HCT116 (cell line): ENCODE data around the gene PPIC. TPM values are rescaled to one million over a fixed set of nuclear protein-coding genes. Genes with fewer than 3 reads are reported as not detected.

Experiments used
- ATAC-seq: fragments of 200-7000 bp; cut with Tn5 transposase; 2 replicates; pipeline ENCODE4 v1.9.1; 2020; ENCODE audit warnings: mild to moderate bottlenecking, moderate library complexity
- BruUV-seq: library from RNA; stranded (reverse); fragments of 400-500 nt; replicated peaks from 2 replicates; lab custom pipeline; 2021; lab: Mats Ljungman, UMichigan
- CTCF ChIA-PET: fragments of 300-600 bp; sonication (Branson Sonifier 250); formaldehyde crosslinking; loops from one replicate; lab custom pipeline; 2021; ENCODE audit warnings: antibody characterized with exemption; lab: Charles Lee
- POLR2A ChIA-PET: fragments of 300-600, 350-600 bp; sonication (Branson Sonifier 250); formaldehyde crosslinking; loops from one replicate; lab custom pipeline; 2021; ENCODE audit warnings: antibody characterized with exemption; lab: Charles Lee
- RAD21 ChIA-PET, 2 experiments: fragments of 300-600 bp; sonication (Branson Sonifier 250); formaldehyde crosslinking; loops; one replicate each; lab custom pipeline; 2023; ENCODE audit warnings: low total read pairs in 2 of 2; ENCODE audit not compliant: uncharacterized antibody in 2 of 2, unreplicated experiment in 2 of 2, low non-redundant PET in 1 of 2; lab: Charles Lee
- DNase-seq: peaks from one replicate; pipeline ENCODE4 v3.0.0-alpha.2; 2010; ENCODE audit warnings: low read depth, low spot score
- H2AFZ ChIP-seq: fragments of 200-600 bp; shearing (Covaris generic), sonication (generic); 2 replicates; pipeline ENCODE4 v1.6.1; 2017; ENCODE audit warnings: low read depth, mixed run types, mixed read lengths, antibody characterized with exemption, low read length; ENCODE audit not compliant: poor library complexity, severe bottlenecking
- H3K27ac ChIP-seq: 2 replicates; pipeline ENCODE4 v1.5.1; 2012; ENCODE audit warnings: low read depth, low read length
- H3K27me3 ChIP-seq: fragments of 200-600 bp; sonication (generic); 2 replicates; pipeline ENCODE4 v1.6.1; 2016; ENCODE audit warnings: mixed run types, low read length, mixed read lengths; ENCODE audit not compliant: insufficient read depth
- H3K36me3 ChIP-seq, 2 experiments: fragments of 200-500 bp in 1 of 2; fragments of 200-600 bp in 1 of 2; sonication (Bioruptor generic) in 1 of 2; sonication (generic) in 1 of 2; 2 replicates each; pipeline versions ENCODE4 v1.5.1 to v1.6.1; 2014 to 2016; ENCODE audit warnings: low read length in 2 of 2, inconsistent platforms in 1 of 2, mixed read lengths in 1 of 2, mixed run types in 1 of 2; ENCODE audit not compliant: insufficient read depth in 2 of 2, control insufficient read depth in 1 of 2
- H3K4me1 ChIP-seq, 2 experiments: fragments of 200-600 bp in 1 of 2; sonication (generic) in 1 of 2; 2 replicates each; pipeline versions ENCODE4 v1.5.1 to v1.6.1; 2012 to 2017; ENCODE audit warnings: low read length in 2 of 2, inconsistent platforms in 1 of 2, mild to moderate bottlenecking in 1 of 2, mixed read lengths in 1 of 2, mixed run types in 1 of 2, moderate library complexity in 1 of 2; ENCODE audit not compliant: insufficient read depth in 2 of 2, control insufficient read depth in 1 of 2
- H3K4me2 ChIP-seq: fragments of 200-600 bp; sonication (generic); 2 replicates; pipeline ENCODE4 v1.6.1; 2017; ENCODE audit warnings: mixed run types, low read length, mixed read lengths
- H3K4me3 ChIP-seq, 2 experiments: fragments of 200-600 bp in 1 of 2; sonication (generic) in 1 of 2; replicated peaks in 1 of 2; 2 replicates each; pipeline ENCODE4 v1.5.1; 2011 to 2016; ENCODE audit warnings: low read length in 2 of 2, control low read depth in 1 of 2, low read depth in 1 of 2, mild to moderate bottlenecking in 1 of 2, mixed read lengths in 1 of 2, mixed run types in 1 of 2
- H3K79me2 ChIP-seq: fragments of 200-600 bp; sonication (generic); 2 replicates; pipeline ENCODE4 v1.6.1; 2017; ENCODE audit warnings: mild to moderate bottlenecking, mixed run types, low read length, moderate library complexity, mixed read lengths; ENCODE audit not compliant: insufficient read depth
- H3K9ac ChIP-seq: fragments of 200-600 bp; sonication (generic); 2 replicates; pipeline ENCODE4 v1.6.1; 2016; ENCODE audit warnings: low read length, mixed read lengths
- H3K9me2 ChIP-seq: fragments of 200-600 bp; sonication (generic), shearing (Covaris generic); 2 replicates; pipeline ENCODE4 v1.6.1; 2017; ENCODE audit warnings: mixed run types, mild to moderate bottlenecking, moderate library complexity; ENCODE audit not compliant: insufficient read depth
- H3K9me3 ChIP-seq, 2 experiments: fragments of 200-500 bp in 1 of 2; fragments of 200-600 bp in 1 of 2; sonication (Bioruptor generic) in 1 of 2; sonication (generic) in 1 of 2; 2 replicates each; pipeline ENCODE4 v1.6.1; 2014 to 2017; ENCODE audit warnings: low read length in 2 of 2, mixed read lengths in 2 of 2, inconsistent platforms in 1 of 2, low read depth in 1 of 2, mild to moderate bottlenecking in 1 of 2, mixed run types in 1 of 2, moderate library complexity in 1 of 2; ENCODE audit not compliant: control insufficient read depth in 1 of 2, insufficient read depth in 1 of 2
- H4K20me1 ChIP-seq: fragments of 200-600 bp; sonication (generic), shearing (Covaris generic); 2 replicates; pipeline ENCODE4 v1.6.1; 2017; ENCODE audit warnings: mixed run types, mild to moderate bottlenecking, moderate library complexity; ENCODE audit not compliant: insufficient read depth
- ATF3 ChIP-seq: IDR thresholded peaks from 2 replicates; pipeline ENCODE4 v1.6.1; 2012
- ELF1 ChIP-seq: IDR thresholded peaks from 2 replicates; pipeline ENCODE4 v1.6.1; 2012; ENCODE audit warnings: low read depth, borderline replicate concordance
- EZH2 ChIP-seq: fragments of 200-600 bp; sonication (generic); IDR thresholded peaks from 2 replicates; pipeline ENCODE4 v1.6.1; 2017; ENCODE audit warnings: antibody characterized with exemption, mixed run types
- EZH2phosphoT487 ChIP-seq: fragments of 200-600 bp; IDR thresholded peaks from 2 replicates; pipeline ENCODE4 v1.6.1; 2018; ENCODE audit warnings: antibody characterized with exemption, borderline replicate concordance
- JUND ChIP-seq: IDR thresholded peaks from 2 replicates; pipeline ENCODE4 v1.6.1; 2012
- MAX ChIP-seq: IDR thresholded peaks from 2 replicates; pipeline ENCODE4 v1.6.1; 2012
- POLR2A ChIP-seq: IDR thresholded peaks from 2 replicates; pipeline ENCODE4 v1.7.0; 2011; ENCODE audit warnings: borderline replicate concordance; ENCODE audit not compliant: insufficient read depth, insufficient read length; ENCODE audit errors: extremely low read depth
- POLR2AphosphoS5 ChIP-seq: IDR thresholded peaks from 2 replicates; pipeline ENCODE4 v1.6.1; 2011; ENCODE audit warnings: mild to moderate bottlenecking, low read depth, low read length, moderate library complexity
- REST ChIP-seq: IDR thresholded peaks from 2 replicates; pipeline ENCODE4 v1.6.1; 2012; ENCODE audit warnings: low read depth
- SIN3A ChIP-seq: IDR thresholded peaks from 2 replicates; pipeline ENCODE4 v1.6.1; 2012; ENCODE audit warnings: low read depth
- SP1 ChIP-seq: IDR thresholded peaks from 2 replicates; pipeline ENCODE4 v1.6.1; 2012; ENCODE audit warnings: low read depth
- SRF ChIP-seq: IDR thresholded peaks from 2 replicates; pipeline ENCODE4 v1.6.1; 2012; ENCODE audit warnings: low read depth
- TCF7L2 ChIP-seq: IDR thresholded peaks from 2 replicates; pipeline ENCODE4 v1.7.0; 2011; ENCODE audit warnings: borderline replicate concordance, inconsistent platforms; ENCODE audit not compliant: insufficient read depth, insufficient read length; ENCODE audit errors: extremely low read depth
- ZBTB33 ChIP-seq: IDR thresholded peaks from 2 replicates; pipeline ENCODE4 v1.6.1; 2011; ENCODE audit warnings: mild to moderate bottlenecking, low read length, moderate library complexity; ENCODE audit not compliant: insufficient replicate concordance; ENCODE audit errors: extremely low read depth
- ZFX ChIP-seq: fragments of 450-650 bp; IDR thresholded peaks from 2 replicates; pipeline ENCODE4 v1.6.1; 2017
- ZNF274 ChIP-seq: fragments of 200-500 bp; sonication (Bioruptor generic); IDR thresholded peaks from 2 replicates; pipeline ENCODE4 v1.6.1; 2014; ENCODE audit warnings: mild to moderate bottlenecking, low read depth, low read length, inconsistent platforms
- intact Hi-C: fragments of 100-400 bp; cut with micrococcal nuclease; formaldehyde crosslinking; loops from 2 replicates; pipeline ENCODE4 v1.10.0; 2022
- total RNA-seq: library from RNA; stranded (reverse); gene quantifications from one replicate; pipeline ENCODE4 v1.2.1, GENCODE V29; 2021; ENCODE audit not compliant: unreplicated experiment

PPIC gene
- total RNA-seq, 1 experiment from 2014 or later: 21.5 TPM

GRCh38 chr5:123046222-123046621, 9.7 kb upstream of the PPIC start:
- Histone ChIP-seq H3K4me1 (no peaks in the 10 kb centered on the region), H3K9me2 (no peaks in the 10 kb centered on the region), H3K4me3 (no peak overlapping the region), H3K4me2 (no peak overlapping the region), H3K27ac (no peak overlapping the region), H3K36me3 (no peaks in the 10 kb centered on the region), H3K27me3 (no peaks in the 10 kb centered on the region), H3K79me2 (no peaks in the 10 kb centered on the region), H3K9me3 (no peaks in the 10 kb centered on the region), H4K20me1 (no peaks in the 10 kb centered on the region), H2AFZ (no peak overlapping the region), H3K9ac (no peak overlapping the region)
- no TSS peak for BruUV-seq
- RAD21 ChIA-PET: no interaction called here
- POLR2A ChIA-PET: no interaction called here
- TF ChIP-seq JUND: no peak
- no peak for TF ChIP-seq ELF1
- no peak for TF ChIP-seq ZFX
- no peak for TF ChIP-seq SRF
- no peak for TF ChIP-seq EZH2
- TF ChIP-seq POLR2A: no peak
- no peak for TF ChIP-seq MAX
- TF ChIP-seq ZNF274: no peak
- TF ChIP-seq POLR2AphosphoS5: no peak
- no peak for TF ChIP-seq ATF3
- TF ChIP-seq ZBTB33: no peak
- no peak for TF ChIP-seq SIN3A
- no peak for TF ChIP-seq SP1
- TF ChIP-seq TCF7L2: no peak
- TF ChIP-seq REST: no peak
- no peak for TF ChIP-seq EZH2phosphoT487
- CTCF ChIA-PET: no interaction called here
- DNase-seq (no peak), ATAC-seq (no peak)
- intact Hi-C loops: no loop called here
